Body of pancreas (tissue), 4 donors: ENCODE results near the gene FMNL2.

Source experiments
- POLR2A ChIP-seq, 3 donors: fragments of 450-650 bp; IDR thresholded peaks; one replicate each; pipeline ENCODE4 v1.6.1; 2016; ENCODE audit warnings: antibody characterized with exemption in 3 of 3, mild to moderate bottlenecking in 2 of 3
- TF ChIP-seq, protein P1 (sequence below), 7 experiments: fragments of 450-650 bp in 4 of 7; fragments of 200-600 bp in 3 of 7; sonication (generic) in 3 of 7; IDR thresholded peaks; one replicate each; pipeline ENCODE4 v1.5.1; 2016 to 2019; ENCODE audit warnings: antibody characterized with exemption in 7 of 7

DNA sequence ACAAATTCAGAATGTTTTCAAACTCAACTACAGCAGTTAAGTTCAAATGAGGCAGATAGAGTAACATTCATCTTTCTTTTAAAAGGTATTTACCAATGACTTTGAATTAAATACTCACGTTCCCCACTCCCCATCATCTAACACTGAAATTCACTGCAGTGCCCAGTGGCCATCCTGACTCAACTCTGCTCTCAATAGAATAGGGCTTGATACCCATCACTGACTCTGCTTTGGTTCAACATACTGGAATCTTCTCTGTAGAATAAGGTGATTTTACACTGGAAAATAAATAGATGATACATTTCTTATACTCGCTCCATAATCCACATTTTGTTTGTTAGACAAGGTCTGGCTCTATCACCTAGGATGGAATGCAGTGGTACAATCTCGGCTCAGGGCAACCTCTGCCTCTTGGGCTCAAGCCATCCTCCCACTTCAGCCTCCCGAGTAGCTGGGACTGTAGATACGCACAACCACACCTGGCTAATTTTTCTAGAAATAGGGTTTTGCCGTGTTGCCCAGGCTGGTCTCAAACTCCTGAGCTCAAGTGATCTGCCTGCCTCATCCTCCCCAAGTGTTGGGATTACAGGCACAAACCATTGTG is 315.9 kb downstream of the FMNL2 start:
- TF ChIP-seq POLR2A (IDR thresholded peaks at IDR 0.05), result no peak
- TF ChIP-seq, protein P1, sequence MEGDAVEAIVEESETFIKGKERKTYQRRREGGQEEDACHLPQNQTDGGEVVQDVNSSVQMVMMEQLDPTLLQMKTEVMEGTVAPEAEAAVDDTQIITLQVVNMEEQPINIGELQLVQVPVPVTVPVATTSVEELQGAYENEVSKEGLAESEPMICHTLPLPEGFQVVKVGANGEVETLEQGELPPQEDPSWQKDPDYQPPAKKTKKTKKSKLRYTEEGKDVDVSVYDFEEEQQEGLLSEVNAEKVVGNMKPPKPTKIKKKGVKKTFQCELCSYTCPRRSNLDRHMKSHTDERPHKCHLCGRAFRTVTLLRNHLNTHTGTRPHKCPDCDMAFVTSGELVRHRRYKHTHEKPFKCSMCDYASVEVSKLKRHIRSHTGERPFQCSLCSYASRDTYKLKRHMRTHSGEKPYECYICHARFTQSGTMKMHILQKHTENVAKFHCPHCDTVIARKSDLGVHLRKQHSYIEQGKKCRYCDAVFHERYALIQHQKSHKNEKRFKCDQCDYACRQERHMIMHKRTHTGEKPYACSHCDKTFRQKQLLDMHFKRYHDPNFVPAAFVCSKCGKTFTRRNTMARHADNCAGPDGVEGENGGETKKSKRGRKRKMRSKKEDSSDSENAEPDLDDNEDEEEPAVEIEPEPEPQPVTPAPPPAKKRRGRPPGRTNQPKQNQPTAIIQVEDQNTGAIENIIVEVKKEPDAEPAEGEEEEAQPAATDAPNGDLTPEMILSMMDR (IDR thresholded peaks at IDR 0.05), result no peak
